ENCODE measurements around the gene TSC22D2.

DNA sequence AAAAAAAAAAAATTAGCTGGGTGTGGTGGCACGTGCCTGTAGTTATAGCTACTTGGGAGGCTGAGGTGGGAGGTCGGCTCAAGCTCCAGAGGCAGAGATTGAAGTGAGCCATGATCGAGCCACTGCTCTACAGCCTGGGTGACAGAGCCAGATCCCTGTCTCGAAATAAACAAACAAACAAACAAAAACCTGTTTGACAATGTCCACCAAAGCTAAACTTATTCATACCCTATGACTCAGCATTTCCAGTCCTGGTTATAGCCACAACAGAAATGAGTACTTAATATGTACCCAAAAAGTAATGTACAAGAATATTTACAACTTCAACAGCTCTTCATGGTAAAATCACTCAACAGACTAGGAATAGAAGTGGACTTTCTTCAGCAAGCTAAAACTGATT, 107.1 kb downstream of the TSC22D2 start:
- TF ChIP-seq, protein P1, sequence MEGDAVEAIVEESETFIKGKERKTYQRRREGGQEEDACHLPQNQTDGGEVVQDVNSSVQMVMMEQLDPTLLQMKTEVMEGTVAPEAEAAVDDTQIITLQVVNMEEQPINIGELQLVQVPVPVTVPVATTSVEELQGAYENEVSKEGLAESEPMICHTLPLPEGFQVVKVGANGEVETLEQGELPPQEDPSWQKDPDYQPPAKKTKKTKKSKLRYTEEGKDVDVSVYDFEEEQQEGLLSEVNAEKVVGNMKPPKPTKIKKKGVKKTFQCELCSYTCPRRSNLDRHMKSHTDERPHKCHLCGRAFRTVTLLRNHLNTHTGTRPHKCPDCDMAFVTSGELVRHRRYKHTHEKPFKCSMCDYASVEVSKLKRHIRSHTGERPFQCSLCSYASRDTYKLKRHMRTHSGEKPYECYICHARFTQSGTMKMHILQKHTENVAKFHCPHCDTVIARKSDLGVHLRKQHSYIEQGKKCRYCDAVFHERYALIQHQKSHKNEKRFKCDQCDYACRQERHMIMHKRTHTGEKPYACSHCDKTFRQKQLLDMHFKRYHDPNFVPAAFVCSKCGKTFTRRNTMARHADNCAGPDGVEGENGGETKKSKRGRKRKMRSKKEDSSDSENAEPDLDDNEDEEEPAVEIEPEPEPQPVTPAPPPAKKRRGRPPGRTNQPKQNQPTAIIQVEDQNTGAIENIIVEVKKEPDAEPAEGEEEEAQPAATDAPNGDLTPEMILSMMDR (IDR thresholded peaks at IDR 0.05), result no peak
- no peak for TF ChIP-seq POLR2A (IDR thresholded peaks at IDR 0.05)

All from breast epithelium (tissue), 3 donors.